Measurements from ENCODE around the gene RPTOR.

DNA sequence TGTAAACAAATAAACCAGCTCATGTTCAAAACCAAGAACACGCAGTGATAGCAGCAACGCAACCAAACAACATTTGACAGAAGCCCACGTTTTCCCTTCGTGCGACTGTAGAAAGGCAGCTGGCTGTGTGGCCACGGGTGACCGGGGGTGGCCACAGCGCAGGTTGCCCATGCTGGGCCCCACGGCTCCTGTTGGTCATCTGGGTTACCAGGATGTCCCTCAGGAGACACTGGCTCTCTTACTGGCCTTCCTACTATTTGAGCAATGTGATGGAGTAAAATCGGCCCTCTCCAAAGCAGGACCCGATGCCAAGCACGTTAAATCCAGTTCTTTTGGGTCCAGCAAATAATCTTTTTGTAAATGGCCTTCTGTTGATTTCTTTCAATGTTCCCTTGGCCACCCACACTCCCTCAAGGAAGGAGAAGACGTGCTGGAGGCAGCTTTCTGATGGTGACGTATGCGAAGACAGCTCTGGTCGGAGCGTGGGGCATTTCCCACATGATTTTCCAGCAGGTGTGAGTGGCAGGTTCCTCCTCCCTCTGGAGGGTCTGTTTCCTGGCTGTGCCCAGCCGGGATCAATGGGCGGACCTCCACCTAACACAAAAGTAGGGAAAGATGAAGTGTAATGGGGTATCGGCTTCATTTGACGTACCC lies 303.9 kb downstream of the RPTOR start:
- TF ChIP-seq, protein P1, sequence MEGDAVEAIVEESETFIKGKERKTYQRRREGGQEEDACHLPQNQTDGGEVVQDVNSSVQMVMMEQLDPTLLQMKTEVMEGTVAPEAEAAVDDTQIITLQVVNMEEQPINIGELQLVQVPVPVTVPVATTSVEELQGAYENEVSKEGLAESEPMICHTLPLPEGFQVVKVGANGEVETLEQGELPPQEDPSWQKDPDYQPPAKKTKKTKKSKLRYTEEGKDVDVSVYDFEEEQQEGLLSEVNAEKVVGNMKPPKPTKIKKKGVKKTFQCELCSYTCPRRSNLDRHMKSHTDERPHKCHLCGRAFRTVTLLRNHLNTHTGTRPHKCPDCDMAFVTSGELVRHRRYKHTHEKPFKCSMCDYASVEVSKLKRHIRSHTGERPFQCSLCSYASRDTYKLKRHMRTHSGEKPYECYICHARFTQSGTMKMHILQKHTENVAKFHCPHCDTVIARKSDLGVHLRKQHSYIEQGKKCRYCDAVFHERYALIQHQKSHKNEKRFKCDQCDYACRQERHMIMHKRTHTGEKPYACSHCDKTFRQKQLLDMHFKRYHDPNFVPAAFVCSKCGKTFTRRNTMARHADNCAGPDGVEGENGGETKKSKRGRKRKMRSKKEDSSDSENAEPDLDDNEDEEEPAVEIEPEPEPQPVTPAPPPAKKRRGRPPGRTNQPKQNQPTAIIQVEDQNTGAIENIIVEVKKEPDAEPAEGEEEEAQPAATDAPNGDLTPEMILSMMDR (IDR thresholded peaks at IDR 0.05; ENCODE audit: low read depth, low read length) = no peak
- no peak for TF ChIP-seq EZH2phosphoT487 (IDR thresholded peaks at IDR 0.05; ENCODE audit: low read depth)
